AG04450 (cell line): ENCODE results near the gene HACD3. TPM values are rescaled to one million over a fixed set of nuclear protein-coding genes. Genes with fewer than 3 reads are reported as not detected.
A peak's percentile ranks its signal among the peaks of the same experiment; 100 is the strongest.

Experiments used
- CTCF ChIA-PET: fragments of 300-600, 350-600 bp; formaldehyde crosslinking; extraction: SDS; loops from one replicate; lab custom pipeline; 2022; ENCODE audit warnings: antibody characterized with exemption, inconsistent platforms; lab: Charles Lee
- POLR2A ChIA-PET: fragments of 350-600 bp; formaldehyde crosslinking; extraction: SDS; loops from one replicate; lab custom pipeline; 2021; ENCODE audit warnings: antibody characterized with exemption, inconsistent platforms; lab: Yijun Ruan, JAX
- DNase-seq: peaks from one replicate; pipeline ENCODE4 v3.0.0-alpha.2; 2011; ENCODE audit warnings: low read depth, low spot score
- H3K27ac ChIP-seq: one replicate; pipeline ENCODE4 v1.5.1; 2012; ENCODE audit warnings: low read depth, low read length, control low read depth
- H3K27me3 ChIP-seq: one replicate; pipeline ENCODE4 v1.6.0; 2012; ENCODE audit warnings: low read length; ENCODE audit not compliant: control insufficient read depth, insufficient read depth
- H3K4me3 ChIP-seq: 2 replicates; pipeline ENCODE4 v1.5.1; 2011; ENCODE audit warnings: mild to moderate bottlenecking, low read depth, low read length, control low read depth
- H3K9me3 ChIP-seq: 2 replicates; pipeline ENCODE4 v1.5.1; 2012; ENCODE audit warnings: low read length; ENCODE audit not compliant: control insufficient read depth, insufficient read depth
- CTCF ChIP-seq: IDR thresholded peaks from 2 replicates; pipeline ENCODE4 v1.5.1; 2011; ENCODE audit warnings: low read depth, low read length, control low read depth, inconsistent platforms
- polyA plus RNA-seq: library from polyadenylated mRNA; depleted of rRNA; stranded (reverse); fragments of >200 nt; gene quantifications from 2 replicates; pipeline ENCODE4 v1.2.3, GENCODE V29; 2011

The HACD3 gene
- polyA plus RNA-seq, 1 experiment = 130 TPM

- H3K27ac ChIP-seq = no peak overlapping the region
These were observed 17.4 kb upstream of the HACD3 start for GRCh38 chr15:65512807-65513416.

DNA sequence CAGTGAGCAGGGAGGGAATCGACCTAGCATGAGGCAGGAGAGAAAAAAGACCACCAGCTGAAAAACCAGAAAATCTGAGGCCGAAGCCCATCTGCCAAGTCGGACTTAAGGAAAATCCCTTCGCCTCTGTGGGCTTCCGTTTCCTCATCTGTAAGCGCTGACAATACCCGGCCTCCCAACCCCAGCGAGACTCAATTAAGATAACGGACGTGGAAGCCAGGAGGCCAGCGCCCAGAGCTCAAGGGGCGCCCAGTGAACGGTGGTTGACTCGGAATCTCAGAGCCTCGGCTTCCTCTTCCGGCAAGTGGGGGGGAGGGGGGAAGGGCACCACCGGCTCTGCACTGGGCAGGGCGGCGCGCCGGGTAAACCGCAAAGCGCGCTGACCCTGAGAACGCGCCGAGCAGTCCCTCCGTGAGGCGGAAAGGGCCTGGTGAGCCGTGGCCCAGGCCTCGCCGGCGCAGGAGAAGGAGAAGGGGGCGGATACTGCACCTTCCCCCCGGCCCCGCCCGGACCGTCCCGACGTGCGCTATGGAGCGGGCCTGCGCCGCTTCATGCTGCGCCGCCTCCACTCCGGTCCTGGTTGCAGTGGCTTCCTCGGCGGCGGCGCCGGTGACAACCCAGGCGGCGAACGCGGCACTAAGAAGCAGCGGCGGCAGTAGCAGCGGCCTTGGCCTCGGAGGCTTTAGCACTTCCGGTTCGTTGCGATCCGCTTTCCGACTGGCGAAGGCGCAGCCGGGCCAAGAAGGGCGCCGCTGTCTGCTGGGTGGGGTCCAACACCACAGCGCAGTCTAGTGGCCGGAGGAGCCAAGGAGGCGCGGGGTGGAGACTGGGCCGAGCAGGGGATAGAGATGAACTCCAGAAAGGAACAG, 13.0 kb upstream of the HACD3 start, which contains the start of gene DPP8:
Gene DPP8 (minus strand): TSS at position 693 of the 869 bp plus-strand sequence. CDS start 5,136 bp downstream, outside the sequence.
- ChIA-PET CTCF (interaction anchor here (0.5 to 1.1 kb wide), 10 partner anchors 12 to 1348 kb away, joined by 3 to 7 read pairs (median 4); partner anchors contain the start of gene HACD3), POLR2A (interaction anchor here (0.6 to 1.6 kb wide), 21 partner anchors 14 to 787 kb away, joined by 3 to 15 read pairs (median 4); partner anchors contain the start of genes HACD3 and INTS14)
- peak within 1 kb of the TSS; percentile 89 for H3K4me3 ChIP-seq
- H3K9me3 ChIP-seq = peaks cover 2% of the 10 kb centered on the region; the same call in 1 of the 2 replicates
- H3K27ac ChIP-seq = peak within 1 kb of the TSS; percentile 68
- peak; percentile 96 for TF ChIP-seq CTCF
- DNase-seq = peak; percentile 81
- no peaks in the 10 kb centered on the region for H3K27me3 ChIP-seq

More at GRCh38 chr15:65512807-65513416, 17.4 kb upstream of the HACD3 start:
- ChIA-PET CTCF (no interaction called here), POLR2A (interaction anchor here (0.5 kb wide), 1 partner anchor 463 kb away, joined by 4 read pairs; no protein-coding TSS in a partner anchor)
- peaks cover 2% of the 10 kb centered on the region; the same call in 1 of the 2 replicates for H3K9me3 ChIP-seq
- H3K27me3 ChIP-seq = no peaks in the 10 kb centered on the region
- DNase-seq = no peak
- H3K4me3 ChIP-seq = no peak overlapping the region
- no peak for TF ChIP-seq CTCF

- TF ChIP-seq CTCF = no peak
- Histone ChIP-seq H3K27me3 (no peaks in the 10 kb centered on the region), H3K4me3 (no peak overlapping the region; the same call in 1 of the 2 replicates), H3K9me3 (peaks cover 2% of the 10 kb centered on the region; the same call in 1 of the 2 replicates), H3K27ac (no peak overlapping the region)
- DNase-seq = no peak
- ChIA-PET CTCF (interaction anchor here (0.6 to 1.2 kb wide), 6 partner anchors 9 to 1349 kb away, joined by 3 to 6 read pairs (median 4); partner anchors contain the start of gene HACD3), POLR2A (no interaction called here)
These were observed 12.4 kb upstream of the HACD3 start for GRCh38 chr15:65517866-65518207.

GRCh38 chr15:65518633-65519285, 11.5 kb upstream of the HACD3 start:
- no peak for TF ChIP-seq CTCF
- POLR2A ChIA-PET = no interaction called here
- no peak for DNase-seq
- Histone ChIP-seq H3K27ac (no peak overlapping the region), H3K4me3 (no peak overlapping the region), H3K27me3 (no peaks in the 10 kb centered on the region), H3K9me3 (peaks cover 2% of the 10 kb centered on the region; the same call in 1 of the 2 replicates)
- CTCF ChIA-PET = interaction anchor here (0.6 to 1.2 kb wide), 9 partner anchors 8 to 939 kb away, joined by 3 to 6 read pairs (median 4); partner anchors contain the start of gene HACD3
